Activated naive CD4-positive, alpha-beta T cell treated with anti-CD3 and anti-CD28 coated beads, Interleukin-2, amount 10 ng/mL, durations not matched to agents 7 days and 5 days (primary cell): ENCODE data around the gene STK32A.
"Not testable (repeated sequence)": the region's sequence is repeated elsewhere in the genome, so short reads cannot be mapped to it uniquely, and the experiment has no call there.

Experiments used
- CTCF ChIA-PET: fragments of 350-600 bp; sonication (Branson Sonifier 250); formaldehyde crosslinking; loops from one replicate; lab custom pipeline; 2021; ENCODE audit warnings: antibody characterized with exemption; lab: Charles Lee
- DNase-seq: peaks from one replicate; pipeline ENCODE4 v3.0.0-alpha.2; 2020
- H3K27ac Mint-ChIP-seq: one replicate; pipeline ENCODE4 v1.8.0; 2021; ENCODE audit warnings: mild to moderate bottlenecking, moderate library complexity, mixed read lengths
- H3K27me3 Mint-ChIP-seq: one replicate; pipeline ENCODE4 v1.8.0; 2021; ENCODE audit warnings: mild to moderate bottlenecking, mixed read lengths
- H3K36me3 Mint-ChIP-seq: one replicate; pipeline ENCODE4 v1.8.0; 2021; ENCODE audit warnings: mixed read lengths
- H3K4me1 Mint-ChIP-seq: one replicate; pipeline ENCODE4 v1.8.0; 2021; ENCODE audit warnings: mixed read lengths
- H3K4me3 Mint-ChIP-seq: one replicate; pipeline ENCODE4 v1.8.0; 2021; ENCODE audit warnings: mild to moderate bottlenecking, moderate library complexity, mixed read lengths
- H3K9me3 Mint-ChIP-seq: one replicate; pipeline ENCODE4 v1.8.0; 2021; ENCODE audit warnings: mixed read lengths

The STK32A gene

GRCh38 chr5:147344861-147345260 lies 110.0 kb downstream of the STK32A start:
- no peak overlapping the region for H3K27ac Mint-ChIP-seq
- H3K36me3 Mint-ChIP-seq = no peaks in the 10 kb centered on the region
- H3K27me3 Mint-ChIP-seq = no peaks in the 10 kb centered on the region
- H3K9me3 Mint-ChIP-seq = no peaks in the 10 kb centered on the region
- CTCF ChIA-PET = interaction anchor here (0.6 kb wide), 1 partner anchor 94 kb away, joined by 3 read pairs; no protein-coding TSS in a partner anchor
- no peaks in the 10 kb centered on the region for H3K4me1 Mint-ChIP-seq
- no peak overlapping the region for H3K4me3 Mint-ChIP-seq
- DNase-seq = no peak

- Mint-ChIP-seq H3K36me3 (no peaks in the 10 kb centered on the region), H3K4me3 (no peak overlapping the region), H3K9me3 (no peaks in the 10 kb centered on the region), H3K27me3 (no peaks in the 10 kb centered on the region), H3K27ac (no peak overlapping the region), H3K4me1 (no peaks in the 10 kb centered on the region)
- DNase-seq = no peak
- CTCF ChIA-PET = interaction anchor here (0.5 kb wide), 1 partner anchor 160 kb away, joined by 3 read pairs; no protein-coding TSS in a partner anchor
Measured at GRCh38 chr5:147346006-147346561, 111.3 kb downstream of the STK32A start.

- Mint-ChIP-seq H3K27me3 (no peaks in the 10 kb centered on the region), H3K4me1 (no peaks in the 10 kb centered on the region), H3K9me3 (no peaks in the 10 kb centered on the region), H3K27ac (no peak overlapping the region), H3K4me3 (no peak overlapping the region), H3K36me3 (no peaks in the 10 kb centered on the region)
- CTCF ChIA-PET = no interaction called here
- no peak for DNase-seq
Measured at GRCh38 chr5:147348046-147348445, 113.2 kb downstream of the STK32A start.

GRCh38 chr5:147348451-147348850 lies 113.6 kb downstream of the STK32A start:
- DNase-seq = no peak
- CTCF ChIA-PET = no interaction called here
- H3K36me3 Mint-ChIP-seq = no peaks in the 10 kb centered on the region
- H3K9me3 Mint-ChIP-seq = no peaks in the 10 kb centered on the region
- no peaks in the 10 kb centered on the region for H3K4me1 Mint-ChIP-seq
- H3K27ac Mint-ChIP-seq = no peak overlapping the region
- no peak overlapping the region for H3K4me3 Mint-ChIP-seq
- no peaks in the 10 kb centered on the region for H3K27me3 Mint-ChIP-seq

GRCh38 chr5:147349241-147349640 lies 114.4 kb downstream of the STK32A start:
- Mint-ChIP-seq H3K27me3 (no peaks in the 10 kb centered on the region), H3K36me3 (no peaks in the 10 kb centered on the region), H3K4me3 (no peak overlapping the region), H3K27ac (no peak overlapping the region), H3K4me1 (no peaks in the 10 kb centered on the region), H3K9me3 (no peaks in the 10 kb centered on the region)
- CTCF ChIA-PET = no interaction called here
- no peak for DNase-seq

GRCh38 chr5:147359101-147359500 lies 124.3 kb downstream of the STK32A start:
- H3K27me3 Mint-ChIP-seq = no peaks in the 10 kb centered on the region
- H3K9me3 Mint-ChIP-seq = no peaks in the 10 kb centered on the region
- no peaks in the 10 kb centered on the region for H3K4me1 Mint-ChIP-seq
- H3K27ac Mint-ChIP-seq = no peak overlapping the region
- no peaks in the 10 kb centered on the region for H3K36me3 Mint-ChIP-seq
- CTCF ChIA-PET = no interaction called here
- H3K4me3 Mint-ChIP-seq = no peak overlapping the region
- DNase-seq = no peak

- no peaks in the 10 kb centered on the region for H3K36me3 Mint-ChIP-seq
- no peak overlapping the region for H3K4me3 Mint-ChIP-seq
- H3K9me3 Mint-ChIP-seq = no peaks in the 10 kb centered on the region
- H3K27ac Mint-ChIP-seq = no peak overlapping the region
- H3K27me3 Mint-ChIP-seq = no peaks in the 10 kb centered on the region
- DNase-seq = no peak
- CTCF ChIA-PET = no interaction called here
- H3K4me1 Mint-ChIP-seq = no peaks in the 10 kb centered on the region
Measured at GRCh38 chr5:147359581-147359980, 124.8 kb downstream of the STK32A start.

- Mint-ChIP-seq H3K36me3 (no peaks in the 10 kb centered on the region), H3K27me3 (no peaks in the 10 kb centered on the region), H3K4me1 (no peaks in the 10 kb centered on the region), H3K27ac (no peak overlapping the region), H3K4me3 (no peak overlapping the region), H3K9me3 (no peaks in the 10 kb centered on the region)
- no peak for DNase-seq
- CTCF ChIA-PET = no interaction called here
Measured at GRCh38 chr5:147360816-147361215, 126.0 kb downstream of the STK32A start.

- Mint-ChIP-seq H3K4me1 (no peaks in the 10 kb centered on the region), H3K27ac (no peak overlapping the region), H3K4me3 (no peak overlapping the region), H3K36me3 (no peaks in the 10 kb centered on the region), H3K9me3 (no peaks in the 10 kb centered on the region), H3K27me3 (no peaks in the 10 kb centered on the region)
- no peak for DNase-seq
- CTCF ChIA-PET = no interaction called here
Measured at GRCh38 chr5:147361441-147362175, 126.8 kb downstream of the STK32A start.

- DNase-seq, H3K27me3 Mint-ChIP-seq, H3K4me3 Mint-ChIP-seq, CTCF ChIA-PET, H3K4me1 Mint-ChIP-seq, H3K36me3 Mint-ChIP-seq, H3K9me3 Mint-ChIP-seq, H3K27ac Mint-ChIP-seq: not testable (repeated sequence)
Measured at GRCh38 chr5:147367381-147367780, 132.6 kb downstream of the STK32A start.

GRCh38 chr5:147369742-147370374 lies 135.0 kb downstream of the STK32A start:
- CTCF ChIA-PET = interaction anchor here (1.0 kb wide), 1 partner anchor 21 kb away, joined by 3 read pairs; no protein-coding TSS in a partner anchor
- no peak overlapping the region for H3K4me3 Mint-ChIP-seq
- no peaks in the 10 kb centered on the region for H3K27me3 Mint-ChIP-seq
- no peak for DNase-seq
- no peaks in the 10 kb centered on the region for H3K36me3 Mint-ChIP-seq
- H3K4me1 Mint-ChIP-seq = no peaks in the 10 kb centered on the region
- H3K27ac Mint-ChIP-seq = no peak overlapping the region
- H3K9me3 Mint-ChIP-seq = no peaks in the 10 kb centered on the region

GRCh38 chr5:147371290-147371689 lies 136.5 kb downstream of the STK32A start:
- Mint-ChIP-seq H3K9me3 (no peaks in the 10 kb centered on the region), H3K27me3 (no peaks in the 10 kb centered on the region), H3K27ac (no peak overlapping the region), H3K4me3 (no peak overlapping the region), H3K4me1 (no peaks in the 10 kb centered on the region), H3K36me3 (no peaks in the 10 kb centered on the region)
- no peak for DNase-seq
- CTCF ChIA-PET = no interaction called here

GRCh38 chr5:147372191-147372590 lies 137.4 kb downstream of the STK32A start:
- no peak overlapping the region for H3K4me3 Mint-ChIP-seq
- no peaks in the 10 kb centered on the region for H3K27me3 Mint-ChIP-seq
- no peak overlapping the region for H3K27ac Mint-ChIP-seq
- no peak for DNase-seq
- no peaks in the 10 kb centered on the region for H3K4me1 Mint-ChIP-seq
- no peaks in the 10 kb centered on the region for H3K9me3 Mint-ChIP-seq
- no peaks in the 10 kb centered on the region for H3K36me3 Mint-ChIP-seq
- CTCF ChIA-PET = no interaction called here

GRCh38 chr5:147373328-147373727 lies 138.5 kb downstream of the STK32A start:
- Mint-ChIP-seq H3K9me3 (no peaks in the 10 kb centered on the region), H3K27me3 (no peaks in the 10 kb centered on the region), H3K27ac (no peak overlapping the region), H3K4me3 (no peak overlapping the region), H3K36me3 (no peaks in the 10 kb centered on the region), H3K4me1 (no peaks in the 10 kb centered on the region)
- DNase-seq = no peak
- CTCF ChIA-PET = no interaction called here

GRCh38 chr5:147375151-147375550 lies 140.3 kb downstream of the STK32A start:
- Mint-ChIP-seq H3K36me3 (no peaks in the 10 kb centered on the region), H3K27me3 (no peaks in the 10 kb centered on the region), H3K4me1 (no peaks in the 10 kb centered on the region), H3K27ac (no peak overlapping the region), H3K9me3 (no peaks in the 10 kb centered on the region), H3K4me3 (no peak overlapping the region)
- no peak for DNase-seq
- CTCF ChIA-PET = no interaction called here
